Measurements from ENCODE around the gene BTC. TPM values are rescaled to one million over a fixed set of nuclear protein-coding genes. Genes with fewer than 3 reads are reported as not detected.
"Not testable (repeated sequence)": the region's sequence is repeated elsewhere in the genome, so short reads cannot be mapped to it uniquely, and the experiment has no call there.

Gene BTC
- total and polyA plus RNA-seq, 3 experiments from 2014 or later: not detected

DNA sequence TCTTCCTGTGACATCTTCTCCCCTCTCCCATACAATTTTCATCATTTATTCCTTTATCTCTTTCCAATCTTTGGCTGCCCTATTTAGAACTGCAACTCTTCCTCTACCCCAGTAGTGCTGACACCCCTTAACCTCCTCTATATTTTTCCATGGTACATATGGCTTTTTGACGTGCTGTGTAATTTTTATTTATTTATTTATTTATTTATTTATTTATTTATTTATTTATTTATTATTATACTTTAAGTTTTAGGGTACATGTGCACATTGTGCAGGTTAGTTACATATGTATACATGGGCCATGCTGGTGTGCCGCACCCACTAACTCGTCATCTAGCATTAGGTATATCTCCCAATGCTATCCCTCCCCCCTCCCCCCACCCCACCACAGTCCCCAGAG lies 17.7 kb upstream of the BTC start:
- DNase-seq; H3K27ac ChIP-seq (ENCODE audit: low read depth, low read length); H3K4me3 ChIP-seq (ENCODE audit: low read length); H3K4me1 ChIP-seq (ENCODE audit: insufficient read depth, low read length); H3K9me3 Mint-ChIP-seq; H3K27ac Mint-ChIP-seq; CTCF ChIA-PET; POLR2A ChIA-PET; H3K9me3 ChIP-seq (ENCODE audit: low read length); H3K27me3 Mint-ChIP-seq; H3K4me1 Mint-ChIP-seq; H3K4me3 Mint-ChIP-seq; H3K27me3 ChIP-seq (ENCODE audit: insufficient read depth, low read length, poor library complexity, severe bottlenecking); H3K36me3 Mint-ChIP-seq; H3K36me3 ChIP-seq (ENCODE audit: insufficient read depth, low read length): not testable (repeated sequence)

GRCh38 chr4:74805601-74806000 lies 11.3 kb upstream of the BTC start:
- Histone ChIP-seq H3K9me3 (ENCODE audit: low read length) (no peaks in the 10 kb centered on the region), H3K4me3 (ENCODE audit: low read length) (no peak overlapping the region), H3K4me1 (ENCODE audit: insufficient read depth, low read length) (no peaks in the 10 kb centered on the region), H3K27ac (ENCODE audit: low read depth, low read length) (no peak overlapping the region), H3K36me3 (ENCODE audit: insufficient read depth, low read length) (no peaks in the 10 kb centered on the region), H3K27me3 (ENCODE audit: insufficient read depth, low read length, poor library complexity, severe bottlenecking) (no peaks in the 10 kb centered on the region)
- Mint-ChIP-seq H3K27me3 (peaks cover 0 to 3% of the 10 kb centered on the region in 2 donors), H3K9me3 (peaks cover 0 to 2% (median 0%) of the 10 kb centered on the region in 5 donors), H3K36me3 (no peaks in the 10 kb centered on the region), H3K4me1 (no peaks in the 10 kb centered on the region), H3K27ac (no peak overlapping the region), H3K4me3 (no peak overlapping the region)
- ChIA-PET CTCF (interaction anchor here (1.5 kb wide), 1 partner anchor 15 kb away, joined by 3 read pairs; no protein-coding TSS in a partner anchor), POLR2A (no interaction called here)
- no peak for DNase-seq

DNA sequence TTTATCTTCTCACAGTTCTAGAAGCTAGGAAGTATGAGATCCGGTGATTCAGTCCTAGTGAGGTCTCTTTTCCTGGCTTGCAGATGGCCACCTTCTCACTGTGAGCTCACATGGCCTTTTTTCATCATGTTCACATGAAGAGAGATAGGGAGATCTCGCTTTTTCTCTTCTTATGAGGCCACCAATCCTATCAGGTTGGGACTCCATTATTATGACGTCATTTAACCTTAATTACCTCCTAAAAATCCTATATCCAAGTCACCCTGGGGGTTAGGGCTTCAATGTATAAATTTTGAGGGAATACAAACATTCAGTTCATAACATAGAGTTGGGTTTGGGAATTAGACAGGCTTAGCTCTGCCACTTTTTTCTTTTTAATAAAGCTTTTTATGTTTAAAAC lies 6.0 kb upstream of the BTC start:
- CTCF ChIA-PET: no interaction called here
- Mint-ChIP-seq H3K4me3 (no peak overlapping the region), H3K36me3 (no peaks in the 10 kb centered on the region), H3K9me3 (peaks cover 0 to 6% (median 2%) of the 10 kb centered on the region in 5 donors), H3K27ac (no peak overlapping the region), H3K4me1 (no peaks in the 10 kb centered on the region), H3K27me3 (peaks cover 1 to 10% of the 10 kb centered on the region in 2 donors)
- no peak for DNase-seq
- H3K4me1 ChIP-seq (ENCODE audit: insufficient read depth, low read length): no peaks in the 10 kb centered on the region
- POLR2A ChIA-PET: no interaction called here
- no peaks in the 10 kb centered on the region for H3K36me3 ChIP-seq (ENCODE audit: insufficient read depth, low read length)
- H3K4me3 ChIP-seq (ENCODE audit: low read length): no peak overlapping the region
- H3K27ac ChIP-seq (ENCODE audit: low read depth, low read length): no peak overlapping the region
- no peaks in the 10 kb centered on the region for H3K9me3 ChIP-seq (ENCODE audit: low read length)
- no peaks in the 10 kb centered on the region for H3K27me3 ChIP-seq (ENCODE audit: insufficient read depth, low read length, poor library complexity, severe bottlenecking)

- H3K4me1 Mint-ChIP-seq: no peaks in the 10 kb centered on the region
- no peak for DNase-seq
- H3K36me3 Mint-ChIP-seq: no peaks in the 10 kb centered on the region
- no peaks in the 10 kb centered on the region for H3K4me1 ChIP-seq (ENCODE audit: insufficient read depth, low read length)
- H3K27ac ChIP-seq (ENCODE audit: low read depth, low read length): no peak overlapping the region
- H3K36me3 ChIP-seq (ENCODE audit: insufficient read depth, low read length): no peaks in the 10 kb centered on the region
- no peak overlapping the region for H3K27ac Mint-ChIP-seq
- POLR2A ChIA-PET: no interaction called here
- peaks cover 9 to 20% of the 10 kb centered on the region in 2 donors for H3K27me3 Mint-ChIP-seq
- no peak overlapping the region for H3K4me3 ChIP-seq (ENCODE audit: low read length)
- H3K9me3 ChIP-seq (ENCODE audit: low read length): no peaks in the 10 kb centered on the region
- H3K9me3 Mint-ChIP-seq: peaks cover 0 to 10% (median 2%) of the 10 kb centered on the region in 5 donors
- CTCF ChIA-PET: no interaction called here
- no peaks in the 10 kb centered on the region for H3K27me3 ChIP-seq (ENCODE audit: insufficient read depth, low read length, poor library complexity, severe bottlenecking)
- no peak overlapping the region for H3K4me3 Mint-ChIP-seq
These were observed 2.3 kb upstream of the BTC start for GRCh38 chr4:74796631-74797030.

GRCh38 chr4:74793757-74794381 lies 454 bp downstream of the BTC start:
- no peaks in the 10 kb centered on the region for H3K4me1 Mint-ChIP-seq

GRCh38 chr4:74790652-74791051 lies 3.7 kb downstream of the BTC start:
- CTCF ChIA-PET: interaction anchor here (1.1 kb wide), 1 partner anchor 16 kb away, joined by 3 read pairs; no protein-coding TSS in a partner anchor
- no peaks in the 10 kb centered on the region for H3K36me3 Mint-ChIP-seq
- Histone ChIP-seq H3K27me3 (ENCODE audit: insufficient read depth, low read length, poor library complexity, severe bottlenecking) (no peaks in the 10 kb centered on the region), H3K36me3 (ENCODE audit: insufficient read depth, low read length) (no peaks in the 10 kb centered on the region), H3K27ac (ENCODE audit: low read depth, low read length) (no peak overlapping the region), H3K4me3 (ENCODE audit: low read length) (no peak overlapping the region), H3K4me1 (ENCODE audit: insufficient read depth, low read length) (no peaks in the 10 kb centered on the region), H3K9me3 (ENCODE audit: low read length) (no peaks in the 10 kb centered on the region)
- H3K9me3 Mint-ChIP-seq: peaks cover 0 to 9% (median 0%) of the 10 kb centered on the region in 5 donors
- H3K27me3 Mint-ChIP-seq: peaks cover 13 to 18% of the 10 kb centered on the region in 2 donors
- POLR2A ChIA-PET: no interaction called here
- H3K4me3 Mint-ChIP-seq: no peak overlapping the region
- H3K4me1 Mint-ChIP-seq: no peaks in the 10 kb centered on the region
- no peak for DNase-seq
- no peak overlapping the region for H3K27ac Mint-ChIP-seq

More at GRCh38 chr4:74793757-74794381, 454 bp downstream of the BTC start:
- no peaks in the 10 kb centered on the region for H3K4me1 ChIP-seq (ENCODE audit: insufficient read depth, low read length)
- no peak for DNase-seq
- Mint-ChIP-seq H3K9me3 (peaks cover 0 to 15% (median 2%) of the 10 kb centered on the region in 5 donors), H3K27me3 (peaks cover 15 to 24% of the 10 kb centered on the region in 2 donors), H3K27ac (no peak overlapping the region), H3K4me3 (no peak overlapping the region), H3K36me3 (no peaks in the 10 kb centered on the region)
- H3K27me3 ChIP-seq (ENCODE audit: insufficient read depth, low read length, poor library complexity, severe bottlenecking): no peaks in the 10 kb centered on the region
- ChIA-PET POLR2A (no interaction called here), CTCF (no interaction called here)
- H3K27ac ChIP-seq (ENCODE audit: low read depth, low read length): no peak overlapping the region
- no peaks in the 10 kb centered on the region for H3K36me3 ChIP-seq (ENCODE audit: insufficient read depth, low read length)
- H3K4me3 ChIP-seq (ENCODE audit: low read length): no peak overlapping the region
- no peaks in the 10 kb centered on the region for H3K9me3 ChIP-seq (ENCODE audit: low read length)

DNA sequence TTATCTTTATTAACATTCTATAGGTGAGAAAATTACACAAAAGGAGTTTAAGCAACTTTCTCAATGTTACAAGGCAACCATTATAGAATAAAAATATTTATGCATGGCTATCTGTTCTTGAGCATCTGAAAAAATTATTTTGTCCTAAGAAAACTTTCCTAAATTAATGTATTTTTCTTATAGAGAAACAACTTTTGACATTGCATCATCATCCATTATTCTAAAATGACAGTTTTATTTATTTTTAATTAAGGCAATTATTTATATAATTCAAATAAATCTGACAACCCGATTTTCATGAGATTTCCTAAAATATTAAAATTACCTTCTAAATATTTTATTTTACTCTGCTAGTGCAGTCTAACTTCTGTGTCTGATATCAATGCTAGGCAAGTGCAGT lies 4.8 kb downstream of the BTC start:
- ChIA-PET POLR2A (no interaction called here), CTCF (no interaction called here)
- Mint-ChIP-seq H3K36me3 (no peaks in the 10 kb centered on the region), H3K27ac (no peak overlapping the region), H3K9me3 (peaks cover 0 to 10% (median 0%) of the 10 kb centered on the region in 5 donors), H3K27me3 (peaks cover 9 to 11% of the 10 kb centered on the region in 2 donors), H3K4me1 (no peaks in the 10 kb centered on the region), H3K4me3 (no peak overlapping the region)
- no peak overlapping the region for H3K27ac ChIP-seq (ENCODE audit: low read depth, low read length)
- H3K9me3 ChIP-seq (ENCODE audit: low read length): no peaks in the 10 kb centered on the region
- no peaks in the 10 kb centered on the region for H3K4me1 ChIP-seq (ENCODE audit: insufficient read depth, low read length)
- no peak for DNase-seq
- H3K4me3 ChIP-seq (ENCODE audit: low read length): no peak overlapping the region
- H3K36me3 ChIP-seq (ENCODE audit: insufficient read depth, low read length): no peaks in the 10 kb centered on the region
- no peaks in the 10 kb centered on the region for H3K27me3 ChIP-seq (ENCODE audit: insufficient read depth, low read length, poor library complexity, severe bottlenecking)

DNA sequence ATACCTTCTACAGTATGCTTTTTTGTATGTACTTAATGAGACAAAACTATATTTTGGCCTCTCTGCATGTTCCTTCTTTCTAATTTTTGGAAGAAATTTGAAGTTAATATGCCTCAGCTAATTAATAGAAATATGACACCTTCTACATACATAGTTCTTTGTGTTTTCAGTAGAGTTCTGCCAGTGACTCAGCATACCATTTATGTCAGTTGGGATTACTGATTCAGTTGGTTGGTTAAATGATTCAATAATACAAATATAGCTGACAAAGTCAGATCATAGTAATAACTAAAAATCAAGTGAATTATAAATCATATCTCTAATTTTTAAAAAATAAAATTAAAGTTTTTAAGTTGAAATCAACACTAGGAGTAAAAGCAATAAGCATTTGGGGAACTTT lies 16.8 kb downstream of the BTC start:
- Mint-ChIP-seq H3K4me3 (no peak overlapping the region), H3K4me1 (no peaks in the 10 kb centered on the region), H3K36me3 (no peaks in the 10 kb centered on the region), H3K27ac (no peak overlapping the region), H3K27me3 (peaks cover 0 to 2% of the 10 kb centered on the region in 2 donors), H3K9me3 (peaks cover 0 to 3% (median 0%) of the 10 kb centered on the region in 5 donors)
- Histone ChIP-seq H3K4me3 (ENCODE audit: low read length) (no peak overlapping the region), H3K27me3 (ENCODE audit: insufficient read depth, low read length, poor library complexity, severe bottlenecking) (no peaks in the 10 kb centered on the region), H3K4me1 (ENCODE audit: insufficient read depth, low read length) (no peaks in the 10 kb centered on the region), H3K27ac (ENCODE audit: low read depth, low read length) (no peak overlapping the region), H3K9me3 (ENCODE audit: low read length) (no peaks in the 10 kb centered on the region), H3K36me3 (ENCODE audit: insufficient read depth, low read length) (no peaks in the 10 kb centered on the region)
- ChIA-PET POLR2A (no interaction called here), CTCF (no interaction called here)
- DNase-seq: no peak
